ENCODE results near the gene NDUFV1. TPM values are rescaled to one million over a fixed set of nuclear protein-coding genes. Genes with fewer than 3 reads are reported as not detected.

The NDUFV1 gene
- total and polyA plus RNA-seq, 2 of the 4 experiments (the other 2 are of a cell fraction) = 120 to 133 TPM

GRCh38 chr11:67561971-67562619, 44.6 kb upstream of the NDUFV1 start:
- H3K9me1 ChIP-seq (ENCODE audit: insufficient read depth, low read length) = peaks cover 7% of the 10 kb centered on the region; the same call in 1 of the 2 replicates
- H3K79me1 ChIP-seq (ENCODE audit: low read depth in 1 of 2, low read length in 2 of 2) = no peaks in the 10 kb centered on the region; a peak in 1 of 4 replicates
- H3K4me1 ChIP-seq (ENCODE audit: control insufficient read depth, insufficient read depth, low read length) = peaks cover 6% of the 10 kb centered on the region
- POLR2A ChIA-PET (ENCODE audit: unreplicated experiment) = no interaction called here
- H3K9ac ChIP-seq (ENCODE audit: low read depth, low read length) = no peak overlapping the region
- H3K23ac ChIP-seq (ENCODE audit: low read depth, low read length) = no peak overlapping the region
- H3K36me3 ChIP-seq (ENCODE audit: control insufficient read depth, insufficient read depth, low read length) = no peaks in the 10 kb centered on the region
- no TSS peak for BruUV-seq (replicated peaks)
- DNase-seq (peak; percentile 30), ATAC-seq (ENCODE audit: low read depth) (peak; percentile 40)
- 69% methylated on average over 3 of the region's 10 CpGs; no CpG with 5 or more reads in 1 of the 2 experiments for WGBS, 2 experiments (ENCODE audit: extremely low coverage in 2 of 2, insufficient read length in 1 of 2)
- H4K5ac ChIP-seq (ENCODE audit: low read depth, low read length) = no peak overlapping the region
- H3K4me2 ChIP-seq (ENCODE audit: low read depth, low read length) = no peak overlapping the region; the same call in 1 of the 2 replicates
- H2BK20ac ChIP-seq (ENCODE audit: low read depth, low read length) = no peak overlapping the region
- H3K9me3 ChIP-seq (ENCODE audit: control insufficient read depth, insufficient read depth, low read length) = no peaks in the 10 kb centered on the region
- peak overlapping the region; percentile 58 for H2AFZ ChIP-seq (replicated peaks; ENCODE audit: low read length, poor library complexity)
- H3K14ac ChIP-seq (replicated peaks; ENCODE audit: low read depth, low read length) = no peak overlapping the region
- H3K27ac ChIP-seq (ENCODE audit: insufficient read depth, low read length) = no peak overlapping the region
- H3K4ac ChIP-seq (ENCODE audit: low read depth, low read length) = no peak overlapping the region
- no peak overlapping the region for H2AK5ac ChIP-seq (ENCODE audit: low read depth, low read length)
- CTCF ChIA-PET = interaction anchor here (1.0 kb wide), 1 partner anchor 10 kb away, joined by 3 read pairs; no protein-coding TSS in a partner anchor
- no peak overlapping the region for H2BK5ac ChIP-seq (ENCODE audit: low read depth, low read length, poor library complexity, severe bottlenecking)
- no peak overlapping the region for H4K91ac ChIP-seq (ENCODE audit: insufficient read depth, low read depth, low read length)
- no peak overlapping the region for H2BK15ac ChIP-seq (ENCODE audit: low read depth, low read length)
- in situ Hi-C loops (cut with MboI; ENCODE audit: low sequenced_read_pairs) = no loop called here
- H3K56ac ChIP-seq (ENCODE audit: extremely low read depth, insufficient read depth, low read length) = no peak overlapping the region
- H3K27me3 ChIP-seq (ENCODE audit: control insufficient read depth, insufficient read depth, low read length) = no peaks in the 10 kb centered on the region; the same call in 1 of the 2 replicates
- no peak overlapping the region for H3K18ac ChIP-seq (ENCODE audit: low read depth, low read length)
- H4K20me1 ChIP-seq (ENCODE audit: insufficient read depth, low read length) = no peaks in the 10 kb centered on the region
- no peak for TF ChIP-seq MXI1 (IDR thresholded peaks at IDR 0.05; ENCODE audit: borderline replicate concordance, low read depth, low read length)
- no peak for TF ChIP-seq BHLHE40 (IDR thresholded peaks at IDR 0.05; ENCODE audit: low read depth, low read length)
- no peak for TF ChIP-seq CHD1 (IDR thresholded peaks at IDR 0.05; ENCODE audit: low read depth, low read length)
- no peak for TF ChIP-seq POLR2A (IDR thresholded peaks at IDR 0.05; ENCODE audit: low read depth, low read length)
- no peak for TF ChIP-seq RAD21 (IDR thresholded peaks at IDR 0.05; ENCODE audit: low read length)
- TF ChIP-seq SMC3 (IDR thresholded peaks at IDR 0.05; ENCODE audit: low read depth, low read length) = no peak
- TF ChIP-seq USF2 (IDR thresholded peaks at IDR 0.05; ENCODE audit: low read depth, low read length) = no peak
- TF ChIP-seq RFX5 (IDR thresholded peaks at IDR 0.05; ENCODE audit: low read depth, low read length) = no peak
- TF ChIP-seq CTCF (conservative IDR thresholded peaks at IDR 0.05; ENCODE audit: low read depth, low read length) = no peak
- TF ChIP-seq FOS (IDR thresholded peaks at IDR 0.05; ENCODE audit: low read depth, low read length) = no peak
- no peak for TF ChIP-seq MAZ (IDR thresholded peaks at IDR 0.05; ENCODE audit: borderline replicate concordance, low read depth, low read length)
- TF ChIP-seq RCOR1 (IDR thresholded peaks at IDR 0.05; ENCODE audit: insufficient replicate concordance, low read length) = no peak
- TF ChIP-seq CEBPB (IDR thresholded peaks at IDR 0.05; ENCODE audit: low read depth, low read length) = no peak
- H2BK120ac ChIP-seq (ENCODE audit: low read depth, low read length) = no peak overlapping the region
- H3K4me3 ChIP-seq (ENCODE audit: insufficient read depth, low read depth, low read length) = no peak overlapping the region
- no peak overlapping the region for H2AK9ac ChIP-seq (replicated peaks; ENCODE audit: low read depth, low read length, poor library complexity)
- dilution Hi-C loops (cut with HindIII; ENCODE audit: low sequenced_read_pairs, unreplicated experiment) = no loop called here
- intact Hi-C loops (cut with micrococcal nuclease) = no loop called here
- no peak overlapping the region for H4K8ac ChIP-seq (ENCODE audit: low read depth in 2 of 2, low read length in 2 of 2)
